Lower leg skin (tissue), 4 donors: Measurements from ENCODE around the gene CTDSPL. TPM values are rescaled to one million over a fixed set of nuclear protein-coding genes. Genes with fewer than 3 reads are reported as not detected.

ENCODE experiments used
- DNase-seq, 2 donors: peaks; one replicate each; pipeline ENCODE4 v3.0.0-alpha.2; 2019; ENCODE audit warnings: low spot score in 2 of 2
- H3K4me3 ChIP-seq: fragments of 200-600 bp; sonication (generic); 2 replicates; pipeline ENCODE4 v1.5.1; 2017; ENCODE audit warnings: mild to moderate bottlenecking, low read depth; ENCODE audit not compliant: poor library complexity, severe bottlenecking
- POLR2A ChIP-seq, 2 donors: fragments of 450-650 bp; IDR thresholded peaks; one replicate each; pipeline ENCODE4 v1.6.1; 2016 to 2017; ENCODE audit warnings: antibody characterized with exemption in 2 of 2, mild to moderate bottlenecking in 1 of 2, moderate library complexity in 1 of 2
- whole genome bisulfite sequencing, 2 donors: methylation state at CpG; one replicate each; pipeline ENCODE4 v1.1.5; 2018; 5-methylcytosine and 5-hydroxymethylcytosine counted together
- intact Hi-C: fragments of 100-400 bp; cut with DNase I; formaldehyde crosslinking; loops from one replicate; pipeline ENCODE4 v1.15.0; 2023; ENCODE audit warnings: low total_unique reads
- total RNA-seq, 4 donors: library from RNA; depleted of rRNA; stranded (reverse); fragments of >200 nt; gene quantifications; one replicate each; pipeline ENCODE4 v1.1.0, GENCODE V29; 2016
- TF ChIP-seq, protein P1 (sequence below), 3 donors: fragments of 450-650 bp; IDR thresholded peaks; one replicate each; pipeline ENCODE4 v1.5.1; 2016; ENCODE audit warnings: antibody characterized with exemption in 3 of 3, mild to moderate bottlenecking in 3 of 3, moderate library complexity in 2 of 3

The CTDSPL gene
- total RNA-seq, 4 donors from 2014 or later, result 59.8 to 97.5 (median 94.6) TPM

GRCh38 chr3:37825744-37826400, 35.8 kb upstream of the CTDSPL start:
- 61 to 71% methylated on average over 3 of the region's 3 CpGs for WGBS, 2 donors

GRCh38 chr3:37826502-37826901, 35.2 kb upstream of the CTDSPL start:
- no peak overlapping the region for H3K4me3 ChIP-seq
- no peak for TF ChIP-seq POLR2A (IDR thresholded peaks at IDR 0.05)
- TF ChIP-seq, protein P1, sequence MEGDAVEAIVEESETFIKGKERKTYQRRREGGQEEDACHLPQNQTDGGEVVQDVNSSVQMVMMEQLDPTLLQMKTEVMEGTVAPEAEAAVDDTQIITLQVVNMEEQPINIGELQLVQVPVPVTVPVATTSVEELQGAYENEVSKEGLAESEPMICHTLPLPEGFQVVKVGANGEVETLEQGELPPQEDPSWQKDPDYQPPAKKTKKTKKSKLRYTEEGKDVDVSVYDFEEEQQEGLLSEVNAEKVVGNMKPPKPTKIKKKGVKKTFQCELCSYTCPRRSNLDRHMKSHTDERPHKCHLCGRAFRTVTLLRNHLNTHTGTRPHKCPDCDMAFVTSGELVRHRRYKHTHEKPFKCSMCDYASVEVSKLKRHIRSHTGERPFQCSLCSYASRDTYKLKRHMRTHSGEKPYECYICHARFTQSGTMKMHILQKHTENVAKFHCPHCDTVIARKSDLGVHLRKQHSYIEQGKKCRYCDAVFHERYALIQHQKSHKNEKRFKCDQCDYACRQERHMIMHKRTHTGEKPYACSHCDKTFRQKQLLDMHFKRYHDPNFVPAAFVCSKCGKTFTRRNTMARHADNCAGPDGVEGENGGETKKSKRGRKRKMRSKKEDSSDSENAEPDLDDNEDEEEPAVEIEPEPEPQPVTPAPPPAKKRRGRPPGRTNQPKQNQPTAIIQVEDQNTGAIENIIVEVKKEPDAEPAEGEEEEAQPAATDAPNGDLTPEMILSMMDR (IDR thresholded peaks at IDR 0.05), result no peak
- DNase-seq, result peak in 1 of 2 donors; percentile 31
- whole genome bisulfite sequencing, 2 donors, result 88 to 96% methylated on average over 2 of the region's 2 CpGs
- intact Hi-C loops, result no loop called here

More at GRCh38 chr3:37825744-37826400, 35.8 kb upstream of the CTDSPL start:
- intact Hi-C loops, result no loop called here
- TF ChIP-seq POLR2A (IDR thresholded peaks at IDR 0.05), result no peak
- TF ChIP-seq, protein P1 (IDR thresholded peaks at IDR 0.05), result no peak
- no peak for DNase-seq
- H3K4me3 ChIP-seq, result no peak overlapping the region

GRCh38 chr3:37826933-37827332, 34.7 kb upstream of the CTDSPL start:
- no peak for DNase-seq
- no peak overlapping the region for H3K4me3 ChIP-seq
- WGBS, 2 donors, result 86 to 100% methylated on average over 1 of the region's 1 CpG
- intact Hi-C loops, result no loop called here
- TF ChIP-seq POLR2A (IDR thresholded peaks at IDR 0.05), result no peak
- TF ChIP-seq, protein P1 (IDR thresholded peaks at IDR 0.05), result no peak

DNA sequence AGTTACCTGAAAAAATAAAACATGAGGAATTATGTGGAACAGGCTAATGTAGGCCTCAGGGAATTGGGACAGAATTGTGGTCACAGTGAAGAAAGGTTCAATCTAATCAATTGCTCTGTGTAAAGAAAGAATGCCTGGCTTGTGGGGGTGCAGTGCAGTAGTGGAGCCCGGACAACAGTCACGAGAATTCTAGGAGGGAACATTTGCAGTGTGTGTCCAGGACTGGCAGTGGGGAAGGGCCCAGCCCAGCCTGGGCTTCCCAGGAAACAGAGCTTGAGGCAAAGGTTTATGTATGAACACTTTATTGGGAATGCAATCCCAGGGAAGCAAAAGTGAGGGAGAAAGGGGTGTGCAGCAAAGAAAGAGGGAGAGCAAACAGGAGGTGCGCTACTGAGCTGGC, 29.2 kb upstream of the CTDSPL start:
- H3K4me3 ChIP-seq, result no peak overlapping the region
- intact Hi-C loops, result no loop called here
- TF ChIP-seq, protein P1 (IDR thresholded peaks at IDR 0.05), result no peak
- no peak for TF ChIP-seq POLR2A (IDR thresholded peaks at IDR 0.05)
- no peak for DNase-seq
- WGBS, 2 donors, result 83 to 85% methylated on average over 3 of the region's 3 CpGs

GRCh38 chr3:37833302-37834186, 28.1 kb upstream of the CTDSPL start:
- TF ChIP-seq, protein P1 (IDR thresholded peaks at IDR 0.05), result no peak
- no peak for TF ChIP-seq POLR2A (IDR thresholded peaks at IDR 0.05)
- 85 to 88% methylated on average over 6 of the region's 6 CpGs for WGBS, 2 donors
- H3K4me3 ChIP-seq, result no peak overlapping the region
- peak in 1 of 2 donors; percentile 29 for DNase-seq
- intact Hi-C loops, result no loop called here
